CD14-positive monocyte (primary cell): ENCODE results near the gene TMED8. TPM values are rescaled to one million over a fixed set of nuclear protein-coding genes. Genes with fewer than 3 reads are reported as not detected.
A peak's percentile ranks its signal among the peaks of the same experiment; 100 is the strongest.

Experiments
- DNase-seq, 3 donors: peaks; one replicate each; pipeline ENCODE4 v3.0.0-alpha.2; 2011 to 2022
- H2AFZ ChIP-seq: 2 replicates; pipeline ENCODE4 v1.6.0; 2012; ENCODE audit warnings: mild to moderate bottlenecking, low read depth, low read length, inconsistent platforms; ENCODE audit not compliant: insufficient read depth, poor library complexity, severe bottlenecking
- H3K27ac ChIP-seq, 2 donors: 1 replicate in 1 of 2; 2 replicates in 1 of 2; pipeline ENCODE4 v1.5.1; 2012 to 2013; ENCODE audit warnings: low read length in 2 of 2, control low read depth in 1 of 2, inconsistent platforms in 1 of 2, low read depth in 1 of 2, mild to moderate bottlenecking in 1 of 2
- H3K27me3 ChIP-seq, 2 donors: one replicate each; pipeline versions ENCODE4 v1.6.0 to v1.6.1; 2011 to 2013; ENCODE audit warnings: low read length in 2 of 2; ENCODE audit not compliant: control insufficient read depth in 2 of 2, insufficient read depth in 2 of 2
- H3K36me3 ChIP-seq, 2 donors: replicated peaks in 1 of 2; 1 replicate in 1 of 2; 2 replicates in 1 of 2; pipeline versions ENCODE4 v1.5.1 to v1.6.1; 2012 to 2013; ENCODE audit warnings: low read length in 2 of 2, control low read depth in 1 of 2, inconsistent platforms in 1 of 2, mild to moderate bottlenecking in 1 of 2; ENCODE audit not compliant: insufficient read depth in 2 of 2, control insufficient read depth in 1 of 2
- H3K4me1 ChIP-seq, 2 donors: 1 replicate in 1 of 2; 2 replicates in 1 of 2; pipeline versions ENCODE4 v1.5.1 to v1.6.1; 2012 to 2013; ENCODE audit warnings: low read length in 2 of 2, control low read depth in 1 of 2, inconsistent platforms in 1 of 2, mild to moderate bottlenecking in 1 of 2, moderate library complexity in 1 of 2; ENCODE audit not compliant: insufficient read depth in 2 of 2, control insufficient read depth in 1 of 2
- H3K4me2 ChIP-seq: replicated peaks from 2 replicates; pipeline ENCODE3; 2012; ENCODE audit warnings: low read length, moderate library complexity, mild to moderate bottlenecking; ENCODE audit not compliant: poor library complexity, severe bottlenecking; ENCODE audit errors: extremely low read depth
- H3K4me3 ChIP-seq, 3 experiments: fragments of 200-600 bp in 1 of 3; sonication (generic) in 1 of 3; replicated peaks in 1 of 3; 1 replicate in 2 of 3; 2 replicates in 1 of 3; pipeline ENCODE4 v1.5.1; 2011 to 2013; ENCODE audit warnings: low read length in 3 of 3, mild to moderate bottlenecking in 3 of 3, control low read depth in 2 of 3, low read depth in 2 of 3, inconsistent platforms in 1 of 3, moderate library complexity in 1 of 3
- H3K79me2 ChIP-seq: 2 replicates; pipeline ENCODE4 v1.6.0; 2012; ENCODE audit warnings: mild to moderate bottlenecking, control low read depth, inconsistent platforms, low read length, moderate library complexity; ENCODE audit not compliant: insufficient read depth
- H3K9ac ChIP-seq: 2 replicates; pipeline ENCODE4 v1.6.0; 2017; ENCODE audit warnings: low read length, mild to moderate bottlenecking; ENCODE audit not compliant: insufficient read depth, poor library complexity, severe bottlenecking
- H3K9me3 ChIP-seq, 2 donors: replicated peaks in 1 of 2; 1 replicate in 1 of 2; 2 replicates in 1 of 2; pipeline versions ENCODE4 v1.5.1 to v1.6.1; 2012 to 2013; ENCODE audit warnings: low read length in 2 of 2, control low read depth in 1 of 2; ENCODE audit not compliant: control insufficient read depth in 1 of 2, insufficient read depth in 1 of 2
- H4K20me1 ChIP-seq: 2 replicates; pipeline ENCODE4 v1.6.0; 2012; ENCODE audit warnings: mild to moderate bottlenecking, low read length, control low read depth, moderate library complexity; ENCODE audit not compliant: insufficient read depth
- H3K27ac Mint-ChIP-seq, 7 donors: one replicate each; pipeline ENCODE4 v1.8.0; 2020; ENCODE audit warnings: mild to moderate bottlenecking in 7 of 7, mixed read lengths in 7 of 7, moderate library complexity in 6 of 7, inconsistent platforms in 2 of 7
- H3K27me3 Mint-ChIP-seq, 3 donors: one replicate each; pipeline ENCODE4 v1.8.0; 2021 to 2022; ENCODE audit warnings: low read depth in 3 of 3, mild to moderate bottlenecking in 3 of 3, mixed read lengths in 3 of 3, moderate library complexity in 3 of 3, inconsistent platforms in 1 of 3
- H3K36me3 Mint-ChIP-seq, 2 donors: one replicate each; pipeline ENCODE4 v1.8.0; 2020; ENCODE audit warnings: mixed read lengths in 2 of 2, inconsistent platforms in 1 of 2, mild to moderate bottlenecking in 1 of 2
- H3K4me1 Mint-ChIP-seq: one replicate; pipeline ENCODE4 v1.8.0; 2020; ENCODE audit warnings: mild to moderate bottlenecking, mixed read lengths
- H3K4me3 Mint-ChIP-seq, 2 donors: one replicate each; pipeline ENCODE4 v1.8.0; 2020; ENCODE audit warnings: mild to moderate bottlenecking in 2 of 2, mixed read lengths in 2 of 2, moderate library complexity in 1 of 2
- H3K9me3 Mint-ChIP-seq, 7 donors: one replicate each; pipeline ENCODE4 v1.8.0; 2020 to 2022; ENCODE audit warnings: mixed read lengths in 7 of 7, mild to moderate bottlenecking in 6 of 7, moderate library complexity in 6 of 7, inconsistent platforms in 2 of 7
- WGBS: methylation state at CpG from one replicate; pipeline ENCODE4 v1.1.5; 2013; ENCODE audit warnings: missing lambda C conversion rate; ENCODE audit not compliant: insufficient coverage; 5-methylcytosine and 5-hydroxymethylcytosine counted together
- intact Hi-C, 2 donors: fragments of 100-400 bp; cut with micrococcal nuclease; formaldehyde crosslinking; loops; one replicate each; pipeline versions ENCODE4 v1.15.0 to v1.15.1; 2023
- polyA plus RNA-seq, 3 donors: library from polyadenylated mRNA; depleted of rRNA in 1 of 3; unstranded in 2 of 3; stranded (reverse) in 1 of 3; fragments of 300-500 nt in 2 of 3; fragments of >200 nt in 1 of 3; fragmentation: Illumina TruSeq in 2 of 3; gene quantifications; 1 replicate in 2 of 3; 2 replicates in 1 of 3; pipeline ENCODE4 v1.2.3, GENCODE V29; 2012 to 2021
- TF ChIP-seq, protein P1 (sequence below): fragments of 200-600 bp; IDR thresholded peaks from one replicate; pipeline ENCODE4 v1.8.0; 2022; ENCODE audit warnings: antibody characterized with exemption, mild to moderate bottlenecking

Gene TMED8
- polyA plus RNA-seq, 3 donors: 5.4 to 6.2 (median 6.1) TPM

DNA sequence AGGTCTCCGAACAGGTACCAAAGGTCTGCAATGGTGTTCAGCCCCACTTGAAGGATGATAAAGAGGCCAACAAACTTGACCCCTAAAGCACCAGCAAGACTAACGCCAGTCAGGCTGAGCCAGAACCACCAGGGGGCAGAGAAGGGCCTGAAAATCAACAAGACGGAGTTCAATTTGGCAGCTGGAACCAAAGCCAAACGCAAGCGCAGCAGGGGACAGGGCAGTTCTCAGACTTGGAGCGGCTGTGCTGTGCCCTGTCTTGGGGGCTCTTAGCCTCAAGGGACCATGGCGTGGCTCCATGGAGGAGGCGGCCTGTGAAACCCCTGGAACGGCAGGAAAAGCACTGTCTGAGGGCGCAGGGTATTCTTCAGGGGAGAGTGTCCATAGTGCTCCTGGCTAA lies 75.8 kb downstream of the TMED8 start:
- Mint-ChIP-seq H3K27ac (no peak overlapping the region), H3K4me3 (no peak overlapping the region), H3K9me3 (no peaks in the 10 kb centered on the region), H3K27me3 (no peaks in the 10 kb centered on the region), H3K36me3 (peaks cover 28 to 30% of the 10 kb centered on the region in 2 donors), H3K4me1 (peaks cover 17% of the 10 kb centered on the region)
- H3K9ac ChIP-seq: no peak overlapping the region
- intact Hi-C loops: no loop called here
- peak; percentile 33 to 59 (median 41) for DNase-seq
- no peaks in the 10 kb centered on the region for H3K27me3 ChIP-seq
- peaks cover 7 to 34% of the 10 kb centered on the region in 2 donors for H3K36me3 ChIP-seq
- H2AFZ ChIP-seq: peak overlapping the region; percentile 11
- H3K4me3 ChIP-seq: no peak overlapping the region
- no peaks in the 10 kb centered on the region for H3K79me2 ChIP-seq
- H3K4me1 ChIP-seq: peaks cover 5 to 8% of the 10 kb centered on the region in 2 donors
- H4K20me1 ChIP-seq: no peaks in the 10 kb centered on the region
- no peak overlapping the region for H3K4me2 ChIP-seq
- no peaks in the 10 kb centered on the region for H3K9me3 ChIP-seq
- WGBS: 44% methylated on average over 10 of the region's 10 CpGs
- TF ChIP-seq, protein P1, sequence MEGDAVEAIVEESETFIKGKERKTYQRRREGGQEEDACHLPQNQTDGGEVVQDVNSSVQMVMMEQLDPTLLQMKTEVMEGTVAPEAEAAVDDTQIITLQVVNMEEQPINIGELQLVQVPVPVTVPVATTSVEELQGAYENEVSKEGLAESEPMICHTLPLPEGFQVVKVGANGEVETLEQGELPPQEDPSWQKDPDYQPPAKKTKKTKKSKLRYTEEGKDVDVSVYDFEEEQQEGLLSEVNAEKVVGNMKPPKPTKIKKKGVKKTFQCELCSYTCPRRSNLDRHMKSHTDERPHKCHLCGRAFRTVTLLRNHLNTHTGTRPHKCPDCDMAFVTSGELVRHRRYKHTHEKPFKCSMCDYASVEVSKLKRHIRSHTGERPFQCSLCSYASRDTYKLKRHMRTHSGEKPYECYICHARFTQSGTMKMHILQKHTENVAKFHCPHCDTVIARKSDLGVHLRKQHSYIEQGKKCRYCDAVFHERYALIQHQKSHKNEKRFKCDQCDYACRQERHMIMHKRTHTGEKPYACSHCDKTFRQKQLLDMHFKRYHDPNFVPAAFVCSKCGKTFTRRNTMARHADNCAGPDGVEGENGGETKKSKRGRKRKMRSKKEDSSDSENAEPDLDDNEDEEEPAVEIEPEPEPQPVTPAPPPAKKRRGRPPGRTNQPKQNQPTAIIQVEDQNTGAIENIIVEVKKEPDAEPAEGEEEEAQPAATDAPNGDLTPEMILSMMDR: peak; percentile 76
- H3K27ac ChIP-seq: no peak overlapping the region

- intact Hi-C loops: no loop called here
- H3K27ac ChIP-seq: no peak overlapping the region
- peak overlapping the region in 4 of 7 donors; percentile 37 to 73 (median 48) for H3K27ac Mint-ChIP-seq
- H3K27me3 Mint-ChIP-seq: peaks cover 0 to 2% (median 0%) of the 10 kb centered on the region in 3 donors
- H3K9me3 ChIP-seq: no peaks in the 10 kb centered on the region
- peaks cover 17% of the 10 kb centered on the region for H3K4me1 Mint-ChIP-seq
- H3K4me3 Mint-ChIP-seq: no peak overlapping the region
- H3K4me3 ChIP-seq: no peak overlapping the region
- H3K36me3 Mint-ChIP-seq: peaks cover 29 to 33% of the 10 kb centered on the region in 2 donors
- peaks cover 2 to 35% of the 10 kb centered on the region in 2 donors for H3K36me3 ChIP-seq
- no peak for DNase-seq
- H3K9ac ChIP-seq: no peak overlapping the region
- H3K9me3 Mint-ChIP-seq: no peaks in the 10 kb centered on the region
- H3K27me3 ChIP-seq: no peaks in the 10 kb centered on the region
- H3K4me2 ChIP-seq: no peak overlapping the region
- no peak overlapping the region for H2AFZ ChIP-seq
- TF ChIP-seq, protein P1: no peak
- no peaks in the 10 kb centered on the region for H4K20me1 ChIP-seq
- no peaks in the 10 kb centered on the region for H3K79me2 ChIP-seq
- peaks cover 5 to 8% of the 10 kb centered on the region in 2 donors for H3K4me1 ChIP-seq
- 65% methylated on average over 4 of the region's 4 CpGs for WGBS
These were observed 77.1 kb downstream of the TMED8 start for GRCh38 chr14:77299771-77300170.
